Measurements from ENCODE around the gene TP53RK.
A peak's percentile ranks its signal among the peaks of the same experiment; 100 is the strongest.

Gene TP53RK

GRCh38 chr20:46689082-46689753 is at the start of gene TP53RK:
TP53RK (minus strand) TSS chr20:46689444; CDS start chr20:46689414, 30 bp downstream.
- H3K27me3 Mint-ChIP-seq (ENCODE audit: low read depth, poor library complexity): peaks cover 3% of the 10 kb centered on the region
- peaks cover 30% of the 10 kb centered on the region for H3K4me1 Mint-ChIP-seq
- H3K4me3 Mint-ChIP-seq: peak within 1 kb of the TSS; percentile 94
- peaks cover 26% of the 10 kb centered on the region for H3K36me3 Mint-ChIP-seq (ENCODE audit: low read depth)
- TF ChIP-seq CTCF (IDR thresholded peaks at IDR 0.05): peak; percentile 20
- peak; percentile 99 for DNase-seq
- peak within 1 kb of the TSS; percentile 96 for H3K27ac Mint-ChIP-seq
- peaks cover 19% of the 10 kb centered on the region for H3K9me3 Mint-ChIP-seq

GRCh38 chr20:46735436-46735835 is 46.2 kb upstream of the TP53RK start:
- H3K4me1 Mint-ChIP-seq: peaks cover 20% of the 10 kb centered on the region
- peaks cover 7% of the 10 kb centered on the region for H3K27me3 Mint-ChIP-seq (ENCODE audit: low read depth, poor library complexity)
- H3K27ac Mint-ChIP-seq: no peak overlapping the region
- H3K36me3 Mint-ChIP-seq (ENCODE audit: low read depth): peaks cover 33% of the 10 kb centered on the region
- no peak for TF ChIP-seq CTCF (IDR thresholded peaks at IDR 0.05)
- no peak for DNase-seq
- no peak overlapping the region for H3K4me3 Mint-ChIP-seq
- H3K9me3 Mint-ChIP-seq: no peaks in the 10 kb centered on the region

GRCh38 chr20:46731770-46732169 is 42.5 kb upstream of the TP53RK start:
- H3K4me1 Mint-ChIP-seq: no peaks in the 10 kb centered on the region
- H3K36me3 Mint-ChIP-seq (ENCODE audit: low read depth): peaks cover 50% of the 10 kb centered on the region
- H3K9me3 Mint-ChIP-seq: no peaks in the 10 kb centered on the region
- H3K4me3 Mint-ChIP-seq: no peak overlapping the region
- DNase-seq: no peak
- H3K27ac Mint-ChIP-seq: no peak overlapping the region
- no peak for TF ChIP-seq CTCF (IDR thresholded peaks at IDR 0.05)
- peaks cover 6% of the 10 kb centered on the region for H3K27me3 Mint-ChIP-seq (ENCODE audit: low read depth, poor library complexity)

DNA sequence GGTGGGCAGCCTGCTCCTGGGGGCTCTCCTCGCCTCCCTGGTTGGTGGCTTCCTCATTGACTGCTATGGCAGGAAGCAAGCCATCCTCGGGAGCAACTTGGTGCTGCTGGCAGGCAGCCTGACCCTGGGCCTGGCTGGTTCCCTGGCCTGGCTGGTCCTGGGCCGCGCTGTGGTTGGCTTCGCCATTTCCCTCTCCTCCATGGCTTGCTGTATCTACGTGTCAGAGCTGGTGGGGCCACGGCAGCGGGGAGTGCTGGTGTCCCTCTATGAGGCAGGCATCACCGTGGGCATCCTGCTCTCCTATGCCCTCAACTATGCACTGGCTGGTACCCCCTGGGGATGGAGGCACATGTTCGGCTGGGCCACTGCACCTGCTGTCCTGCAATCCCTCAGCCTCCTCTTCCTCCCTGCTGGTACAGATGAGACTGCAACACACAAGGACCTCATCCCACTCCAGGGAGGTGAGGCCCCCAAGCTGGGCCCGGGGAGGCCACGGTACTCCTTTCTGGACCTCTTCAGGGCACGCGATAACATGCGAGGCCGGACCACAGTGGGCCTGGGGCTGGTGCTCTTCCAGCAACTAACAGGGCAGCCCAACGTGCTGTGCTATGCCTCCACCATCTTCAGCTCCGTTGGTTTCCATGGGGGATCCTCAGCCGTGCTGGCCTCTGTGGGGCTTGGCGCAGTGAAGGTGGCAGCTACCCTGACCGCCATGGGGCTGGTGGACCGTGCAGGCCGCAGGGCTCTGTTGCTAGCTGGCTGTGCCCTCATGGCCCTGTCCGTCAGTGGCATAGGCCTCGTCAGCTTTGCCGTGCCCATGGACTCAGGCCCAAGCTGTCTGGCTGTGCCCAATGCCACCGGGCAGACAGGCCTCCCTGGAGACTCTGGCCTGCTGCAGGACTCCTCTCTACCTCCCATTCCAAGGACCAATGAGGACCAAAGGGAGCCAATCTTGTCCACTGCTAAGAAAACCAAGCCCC is 36.2 kb upstream of the TP53RK start:
- peaks cover 37% of the 10 kb centered on the region for H3K36me3 Mint-ChIP-seq (ENCODE audit: low read depth)
- H3K4me1 Mint-ChIP-seq: no peaks in the 10 kb centered on the region
- no peak for TF ChIP-seq CTCF (IDR thresholded peaks at IDR 0.05)
- no peak overlapping the region for H3K4me3 Mint-ChIP-seq
- H3K27ac Mint-ChIP-seq: no peak overlapping the region
- H3K27me3 Mint-ChIP-seq (ENCODE audit: low read depth, poor library complexity): peaks cover 2% of the 10 kb centered on the region
- no peak for DNase-seq
- H3K9me3 Mint-ChIP-seq: peaks cover 11% of the 10 kb centered on the region

DNA sequence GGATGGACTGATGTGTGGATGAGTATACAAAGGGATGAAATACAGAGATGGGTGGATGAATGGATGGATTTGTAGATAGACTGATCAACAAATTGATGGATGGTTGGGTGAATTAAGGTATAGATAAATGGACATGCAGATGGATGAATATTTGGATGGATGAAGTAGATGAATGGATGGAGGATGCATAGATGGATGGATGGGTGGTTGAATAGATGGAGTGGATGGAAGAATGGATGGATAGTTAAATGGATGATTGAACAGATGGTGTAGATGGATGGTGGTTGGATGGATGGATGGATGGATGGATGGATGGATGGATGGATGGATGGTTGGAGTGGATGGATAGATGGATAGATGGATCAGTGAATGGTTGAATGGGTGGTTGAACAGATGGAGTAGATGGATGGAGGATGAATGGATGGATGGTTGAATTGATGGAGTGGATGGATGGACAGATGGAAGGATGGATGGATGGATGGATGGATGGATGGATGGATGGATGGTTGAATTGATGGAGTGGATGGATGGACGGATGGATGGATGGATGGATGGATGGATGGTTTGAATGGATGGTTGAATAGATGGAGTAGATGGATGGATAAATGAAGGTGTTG is 35.2 kb upstream of the TP53RK start:
- H3K4me1 Mint-ChIP-seq: no peaks in the 10 kb centered on the region
- no peak for TF ChIP-seq CTCF (IDR thresholded peaks at IDR 0.05)

More for the DNA sequence above, 35.2 kb upstream of the TP53RK start:
- peaks cover 21% of the 10 kb centered on the region for H3K9me3 Mint-ChIP-seq
- peaks cover 39% of the 10 kb centered on the region for H3K36me3 Mint-ChIP-seq (ENCODE audit: low read depth)
- H3K27ac Mint-ChIP-seq: no peak overlapping the region
- H3K4me3 Mint-ChIP-seq: no peak overlapping the region
- no peaks in the 10 kb centered on the region for H3K27me3 Mint-ChIP-seq (ENCODE audit: low read depth, poor library complexity)
- no peak for DNase-seq
